Ishikawa (cell line): ENCODE data around the gene TMEM184B.

Experiments used
- CEBPB ChIP-seq: IDR thresholded peaks from 2 replicates; pipeline ENCODE4 v1.6.1; 2012
- CREB1 ChIP-seq: IDR thresholded peaks from 2 replicates; pipeline ENCODE4 v1.6.1; 2012; ENCODE audit warnings: low read depth
- EGR1 ChIP-seq: IDR thresholded peaks from 2 replicates; pipeline ENCODE4 v1.6.1; 2012
- EP300 ChIP-seq: IDR thresholded peaks from 2 replicates; pipeline ENCODE4 v1.6.1; 2012; ENCODE audit warnings: borderline replicate concordance
- FOXM1 ChIP-seq: IDR thresholded peaks from 2 replicates; pipeline ENCODE4 v1.6.1; 2012; ENCODE audit warnings: low read depth, borderline replicate concordance
- MAX ChIP-seq: IDR thresholded peaks from 2 replicates; pipeline ENCODE4 v1.6.1; 2012
- NFIC ChIP-seq: IDR thresholded peaks from 2 replicates; pipeline ENCODE4 v1.6.1; 2012
- RAD21 ChIP-seq: IDR thresholded peaks from 2 replicates; pipeline ENCODE4 v1.6.1; 2012; ENCODE audit warnings: low read depth
- REST ChIP-seq: IDR thresholded peaks from 2 replicates; pipeline ENCODE4 v1.6.1; 2012; ENCODE audit warnings: low read depth, mild to moderate bottlenecking
- TAF1 ChIP-seq: IDR thresholded peaks from 2 replicates; pipeline ENCODE4 v1.6.1; 2012; ENCODE audit warnings: low read depth, mild to moderate bottlenecking
- TCF12 ChIP-seq: IDR thresholded peaks from 2 replicates; pipeline ENCODE4 v1.6.1; 2012; ENCODE audit warnings: low read depth
- TEAD4 ChIP-seq: IDR thresholded peaks from 2 replicates; pipeline ENCODE4 v1.6.1; 2012
- USF1 ChIP-seq: IDR thresholded peaks from 2 replicates; pipeline ENCODE4 v1.6.1; 2012
- YY1 ChIP-seq: IDR thresholded peaks from 2 replicates; pipeline ENCODE4 v1.6.1; 2012; ENCODE audit warnings: low read depth
- ZBTB7A ChIP-seq: IDR thresholded peaks from 2 replicates; pipeline ENCODE4 v1.6.1; 2012; ENCODE audit warnings: low read depth

TMEM184B gene

GRCh38 chr22:38196791-38197419 is 75.9 kb downstream of the TMEM184B start:
- no peak for TF ChIP-seq EP300
- no peak for TF ChIP-seq USF1
- TF ChIP-seq TAF1, result no peak
- TF ChIP-seq YY1, result no peak
- TF ChIP-seq CEBPB, result no peak
- TF ChIP-seq ZBTB7A, result no peak
- no peak for TF ChIP-seq NFIC
- TF ChIP-seq RAD21, result no peak
- TF ChIP-seq EGR1, result no peak
- no peak for TF ChIP-seq TCF12

- TF ChIP-seq USF1 (no peak), TAF1 (no peak), EP300 (no peak), CEBPB (no peak), REST (no peak), RAD21 (no peak), YY1 (no peak), NFIC (no peak), TEAD4 (no peak), EGR1 (no peak)
Observed at GRCh38 chr22:38193580-38193979, 79.2 kb downstream of the TMEM184B start.

- no peak for TF ChIP-seq CREB1
- TF ChIP-seq FOXM1, result no peak
- TF ChIP-seq USF1, result no peak
- no peak for TF ChIP-seq TEAD4
- no peak for TF ChIP-seq EP300
- TF ChIP-seq TCF12, result no peak
- no peak for TF ChIP-seq REST
- no peak for TF ChIP-seq NFIC
- no peak for TF ChIP-seq EGR1
Observed at GRCh38 chr22:38192475-38192863, 80.3 kb downstream of the TMEM184B start.

- TF ChIP-seq FOXM1, result no peak
- no peak for TF ChIP-seq CEBPB
- no peak for TF ChIP-seq TAF1
Observed at GRCh38 chr22:38191731-38192474, 80.9 kb downstream of the TMEM184B start.

GRCh38 chr22:38191055-38191454 is 81.8 kb downstream of the TMEM184B start:
- no peak for TF ChIP-seq CREB1
- no peak for TF ChIP-seq MAX
- TF ChIP-seq NFIC, result no peak
- TF ChIP-seq EP300, result no peak
- TF ChIP-seq RAD21, result no peak
- no peak for TF ChIP-seq USF1
- no peak for TF ChIP-seq TCF12
